B cell (primary cell): Measurements from ENCODE around the gene ZCCHC24. TPM values are rescaled to one million over a fixed set of nuclear protein-coding genes. Genes with fewer than 3 reads are reported as not detected.

ENCODE experiments used
- ATAC-seq: fragments of 200-7000 bp; cut with Tn5 transposase; one replicate; pipeline ENCODE4 v1.10.0; 2021; ENCODE audit warnings: low read depth, mild to moderate bottlenecking, moderate number of reproducible peaks, moderate library complexity
- CTCF ChIA-PET: fragments of 350-600 bp; sonication (Branson Sonifier 250); formaldehyde crosslinking; loops from one replicate; lab custom pipeline; 2021; ENCODE audit warnings: antibody characterized with exemption, inconsistent platforms; lab: Charles Lee
- POLR2A ChIA-PET: fragments of 350-600 bp; sonication (Branson Sonifier 250); formaldehyde crosslinking; loops from one replicate; lab custom pipeline; 2021; ENCODE audit warnings: antibody characterized with exemption; lab: Charles Lee
- DNase-seq: peaks from one replicate; pipeline ENCODE4 v3.0.0; 2013
- H2AFZ ChIP-seq: 2 replicates; pipeline ENCODE4 v1.6.1; 2012; ENCODE audit warnings: mild to moderate bottlenecking, low read depth, low read length; ENCODE audit not compliant: insufficient read depth, poor library complexity, severe bottlenecking
- H3K27ac ChIP-seq, 2 donors: 1 replicate in 1 of 2; 2 replicates in 1 of 2; pipeline ENCODE4 v1.5.1; 2012 to 2013; ENCODE audit warnings: low read length in 2 of 2, mild to moderate bottlenecking in 2 of 2, moderate library complexity in 1 of 2
- H3K27me3 ChIP-seq, 4 experiments: fragments of 200-600 bp in 1 of 4; sonication (generic) in 1 of 4; replicated peaks in 1 of 4; 1 replicate in 2 of 4; 2 replicates in 2 of 4; pipeline versions ENCODE4 v1.6.1 to v1.7.0; 2013 to 2016; ENCODE audit warnings: low read length in 3 of 4, mild to moderate bottlenecking in 2 of 4, mixed read lengths in 1 of 4, moderate library complexity in 1 of 4; ENCODE audit not compliant: insufficient read depth in 4 of 4, control insufficient read depth in 3 of 4; ENCODE audit errors: control extremely low read depth in 1 of 4
- H3K36me3 ChIP-seq, 2 experiments: replicated peaks in 1 of 2; 1 replicate in 1 of 2; 2 replicates in 1 of 2; pipeline versions ENCODE4 v1.6.1 to v1.7.1; 2013; ENCODE audit warnings: low read length in 1 of 2; ENCODE audit not compliant: insufficient read depth in 2 of 2, control insufficient read depth in 1 of 2; ENCODE audit errors: control extremely low read depth in 1 of 2, extremely low read depth in 1 of 2
- H3K4me1 ChIP-seq, 2 donors: fragments of 200-600 bp in 1 of 2; sonication (generic) in 1 of 2; 1 replicate in 1 of 2; 2 replicates in 1 of 2; pipeline versions ENCODE4 v1.5.1 to v1.6.1; 2013 to 2017; ENCODE audit warnings: low read length in 2 of 2; ENCODE audit not compliant: control insufficient read depth in 2 of 2, insufficient read depth in 2 of 2
- H3K4me2 ChIP-seq: replicated peaks from 2 replicates; pipeline ENCODE3; 2012; ENCODE audit warnings: mild to moderate bottlenecking, low read depth, low read length; ENCODE audit not compliant: poor library complexity, severe bottlenecking
- H3K4me3 ChIP-seq, 5 experiments: fragments of 200-600 bp in 1 of 5; sonication (generic) in 1 of 5; 1 replicate in 3 of 5; 2 replicates in 2 of 5; pipeline versions ENCODE4 v1.5.1 to v1.7.0; 2011 to 2016; ENCODE audit warnings: low read length in 4 of 5, mild to moderate bottlenecking in 4 of 5, low read depth in 2 of 5, control low read depth in 1 of 5, moderate library complexity in 1 of 5; ENCODE audit not compliant: insufficient read depth in 1 of 5; ENCODE audit errors: control extremely low read depth in 1 of 5, extremely low read depth in 1 of 5
- H3K79me2 ChIP-seq: fragments of 200-600 bp; sonication (generic); one replicate; pipeline ENCODE4 v1.6.0; 2016; ENCODE audit warnings: low read length; ENCODE audit not compliant: control insufficient read depth, insufficient read depth
- H3K9ac ChIP-seq: fragments of 200-600 bp; sonication (generic); 2 replicates; pipeline ENCODE4 v1.6.1; 2017; ENCODE audit warnings: mild to moderate bottlenecking, low read length, moderate library complexity
- H3K9me3 ChIP-seq, 3 donors: one replicate each; pipeline versions ENCODE4 v1.6.1 to v1.7.1; 2013; ENCODE audit warnings: low read length in 2 of 3; ENCODE audit not compliant: control insufficient read depth in 2 of 3, insufficient read depth in 1 of 3; ENCODE audit errors: control extremely low read depth in 1 of 3
- H4K20me1 ChIP-seq: 2 replicates; pipeline ENCODE4 v1.6.0; 2012; ENCODE audit warnings: mild to moderate bottlenecking, low read length; ENCODE audit not compliant: insufficient read depth, control insufficient read depth, poor library complexity, severe bottlenecking
- H3K27ac Mint-ChIP-seq: one replicate; pipeline ENCODE4 v1.8.0; 2021; ENCODE audit warnings: mixed read lengths
- H3K27me3 Mint-ChIP-seq: one replicate; pipeline ENCODE4 v1.8.0; 2021; ENCODE audit warnings: mixed read lengths
- H3K4me1 Mint-ChIP-seq: one replicate; pipeline ENCODE4 v1.8.0; 2021; ENCODE audit warnings: mixed read lengths
- H3K4me3 Mint-ChIP-seq: one replicate; pipeline ENCODE4 v1.8.0; 2021; ENCODE audit warnings: mixed read lengths
- H3K9me3 Mint-ChIP-seq: one replicate; pipeline ENCODE4 v1.8.0; 2022; ENCODE audit warnings: mixed read lengths; ENCODE audit not compliant: insufficient read depth
- CTCF ChIP-seq: fragments of 200-600 bp; IDR thresholded peaks from one replicate; pipeline ENCODE4 v1.8.0; 2022; ENCODE audit warnings: antibody characterized with exemption, mild to moderate bottlenecking
- EZH2 ChIP-seq: IDR thresholded peaks from 2 replicates; pipeline ENCODE4 v1.6.1; 2012; ENCODE audit warnings: borderline replicate concordance, low read depth, mild to moderate bottlenecking, moderate library complexity, low read length; ENCODE audit not compliant: insufficient read depth, poor library complexity, severe bottlenecking
- WGBS: methylation state at CpG from one replicate; pipeline ENCODE4 v1.1.5; 2013; ENCODE audit warnings: missing lambda C conversion rate; ENCODE audit not compliant: insufficient coverage; 5-methylcytosine and 5-hydroxymethylcytosine counted together
- intact Hi-C: fragments of 100-400 bp; cut with micrococcal nuclease; formaldehyde crosslinking; loops from one replicate; pipeline ENCODE4 v1.10.0; 2022
- polyA plus RNA-seq: library from polyadenylated mRNA; depleted of rRNA; stranded (reverse); fragments of >200 nt; gene quantifications from 2 replicates; pipeline ENCODE4 v1.2.3, GENCODE V29; 2012
- total RNA-seq, 2 donors: library from RNA; stranded (reverse); fragments of 120-200 nt in 1 of 2; gene quantifications; 1 replicate in 1 of 2; 2 replicates in 1 of 2; pipeline versions ENCODE4 v1.2.3 to v1.2.4, GENCODE V29; 2013 to 2022

Gene ZCCHC24
- total and polyA plus RNA-seq, 2 donors (not counting 1 experiment from before 2014, with no cell fraction given), result 0.34 to 2.3 TPM

DNA sequence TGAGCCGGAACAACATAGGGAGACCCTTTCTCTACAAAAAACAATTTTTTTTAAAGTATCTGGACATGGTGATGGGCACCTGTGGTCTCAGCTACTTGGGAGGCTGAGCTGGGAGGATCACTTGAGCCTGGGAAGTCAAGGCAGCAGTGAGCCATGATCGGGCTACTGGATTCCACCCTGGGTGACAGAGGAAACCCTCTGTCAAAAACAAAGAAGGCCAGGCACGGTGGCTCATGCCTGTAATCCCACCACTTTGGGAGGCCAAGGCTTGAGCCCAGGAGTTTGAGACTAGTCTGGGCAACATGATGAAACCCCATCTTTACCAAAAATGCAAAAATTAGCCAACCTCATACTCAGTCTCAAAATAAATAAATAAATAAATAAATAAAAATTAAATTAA is 19.9 kb upstream of the ZCCHC24 start:
- no peak overlapping the region for H3K9ac ChIP-seq
- no peaks in the 10 kb centered on the region for H4K20me1 ChIP-seq
- no peak overlapping the region for H3K27ac ChIP-seq
- Mint-ChIP-seq H3K27ac (no peak overlapping the region), H3K9me3 (no peaks in the 10 kb centered on the region), H3K4me1 (no peaks in the 10 kb centered on the region), H3K27me3 (peaks cover 12% of the 10 kb centered on the region), H3K4me3 (no peak overlapping the region)
- intact Hi-C loops, result no loop called here
- H3K4me3 ChIP-seq, result no peak overlapping the region
- POLR2A ChIA-PET, result no interaction called here
- no peak for ATAC-seq
- CTCF ChIA-PET, result interaction anchor here (0.6 to 1.7 kb wide), 4 partner anchors 19 to 121 kb away, joined by 3 to 5 read pairs (median 4); no protein-coding TSS in a partner anchor
- H3K4me2 ChIP-seq, result no peak overlapping the region
- TF ChIP-seq EZH2, result no peak
- TF ChIP-seq CTCF, result no peak
- no peaks in the 10 kb centered on the region for H3K79me2 ChIP-seq
- peaks cover 0 to 3% (median 0%) of the 10 kb centered on the region in 3 donors for H3K9me3 ChIP-seq
- WGBS, result 100% methylated on average over 2 of the region's 3 CpGs
- H3K4me1 ChIP-seq, result no peaks in the 10 kb centered on the region
- peaks cover 0 to 8% (median 2%) of the 10 kb centered on the region in 4 experiments for H3K27me3 ChIP-seq
- H3K36me3 ChIP-seq, result no peaks in the 10 kb centered on the region
- DNase-seq, result no peak
- H2AFZ ChIP-seq, result no peak overlapping the region

- H3K27me3 Mint-ChIP-seq, result peaks cover 12% of the 10 kb centered on the region
These were observed 18.4 kb upstream of the ZCCHC24 start for GRCh38 chr10:79463578-79464496.

More at GRCh38 chr10:79463578-79464496, 18.4 kb upstream of the ZCCHC24 start:
- Histone ChIP-seq H3K79me2 (no peaks in the 10 kb centered on the region), H3K4me1 (no peaks in the 10 kb centered on the region), H4K20me1 (no peaks in the 10 kb centered on the region), H3K9me3 (peaks cover 0 to 3% (median 0%) of the 10 kb centered on the region in 3 donors), H3K36me3 (no peaks in the 10 kb centered on the region), H3K27me3 (peaks cover 0 to 8% (median 6%) of the 10 kb centered on the region in 4 experiments), H3K4me3 (no peak overlapping the region), H3K27ac (no peak overlapping the region), H3K9ac (no peak overlapping the region), H2AFZ (no peak overlapping the region), H3K4me2 (no peak overlapping the region)
- no peak for ATAC-seq
- H3K4me3 Mint-ChIP-seq, result no peak overlapping the region
- WGBS, result 77% methylated on average over 10 of the region's 10 CpGs
- no peaks in the 10 kb centered on the region for H3K4me1 Mint-ChIP-seq
- DNase-seq, result no peak
- CTCF ChIA-PET, result interaction anchor here (1.9 to 4.1 kb wide), 2 partner anchors 8 to 90 kb away, joined by 4 to 27 read pairs; no protein-coding TSS in a partner anchor
- H3K27ac Mint-ChIP-seq, result no peak overlapping the region
- intact Hi-C loops, result no loop called here
- TF ChIP-seq CTCF (no peak), EZH2 (no peak)
- H3K9me3 Mint-ChIP-seq, result no peaks in the 10 kb centered on the region
- POLR2A ChIA-PET, result no interaction called here
